ENCODE data around the gene TMEM273.

TMEM273 gene

DNA sequence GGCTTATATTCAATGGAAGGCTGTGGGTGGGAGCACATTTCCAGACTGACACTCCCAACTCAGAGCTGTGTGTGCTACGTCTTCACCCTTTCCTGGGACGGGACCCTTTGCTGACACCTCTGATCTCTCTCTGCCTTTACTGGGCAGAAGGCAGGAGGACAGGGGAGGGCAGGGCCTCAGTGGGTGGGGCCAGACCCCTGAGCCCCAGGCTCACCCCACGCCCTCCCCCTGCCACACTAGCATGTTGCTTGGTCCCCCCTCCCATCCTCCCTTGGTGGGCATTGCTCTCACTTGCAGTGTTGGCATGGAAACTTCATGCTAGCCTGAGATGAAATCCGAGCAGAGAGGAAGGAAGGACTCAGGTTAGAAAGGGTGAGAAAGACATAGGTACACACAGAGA, 18.4 kb downstream of the TMEM273 start:
- H3K4me2 ChIP-seq (ENCODE audit: low read length), result no peak overlapping the region
- H3K4me3 ChIP-seq (ENCODE audit: low read length), result no peak overlapping the region
- peaks cover 32% of the 10 kb centered on the region for H3K4me1 ChIP-seq (ENCODE audit: low read length)
- no peak overlapping the region for H3K27ac ChIP-seq (ENCODE audit: low read length)
- H3K9me3 ChIP-seq (ENCODE audit: insufficient read depth, low read length), result no peaks in the 10 kb centered on the region
- no peaks in the 10 kb centered on the region for H3K79me2 ChIP-seq (ENCODE audit: low read length)
- no peaks in the 10 kb centered on the region for H3K36me3 ChIP-seq (replicated peaks; ENCODE audit: low read depth, low read length)
- no peak for TF ChIP-seq EZH2phosphoT487 (IDR thresholded peaks at IDR 0.05; ENCODE audit: low read depth)
- TF ChIP-seq, protein P1, sequence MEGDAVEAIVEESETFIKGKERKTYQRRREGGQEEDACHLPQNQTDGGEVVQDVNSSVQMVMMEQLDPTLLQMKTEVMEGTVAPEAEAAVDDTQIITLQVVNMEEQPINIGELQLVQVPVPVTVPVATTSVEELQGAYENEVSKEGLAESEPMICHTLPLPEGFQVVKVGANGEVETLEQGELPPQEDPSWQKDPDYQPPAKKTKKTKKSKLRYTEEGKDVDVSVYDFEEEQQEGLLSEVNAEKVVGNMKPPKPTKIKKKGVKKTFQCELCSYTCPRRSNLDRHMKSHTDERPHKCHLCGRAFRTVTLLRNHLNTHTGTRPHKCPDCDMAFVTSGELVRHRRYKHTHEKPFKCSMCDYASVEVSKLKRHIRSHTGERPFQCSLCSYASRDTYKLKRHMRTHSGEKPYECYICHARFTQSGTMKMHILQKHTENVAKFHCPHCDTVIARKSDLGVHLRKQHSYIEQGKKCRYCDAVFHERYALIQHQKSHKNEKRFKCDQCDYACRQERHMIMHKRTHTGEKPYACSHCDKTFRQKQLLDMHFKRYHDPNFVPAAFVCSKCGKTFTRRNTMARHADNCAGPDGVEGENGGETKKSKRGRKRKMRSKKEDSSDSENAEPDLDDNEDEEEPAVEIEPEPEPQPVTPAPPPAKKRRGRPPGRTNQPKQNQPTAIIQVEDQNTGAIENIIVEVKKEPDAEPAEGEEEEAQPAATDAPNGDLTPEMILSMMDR (IDR thresholded peaks at IDR 0.05; ENCODE audit: low read depth, low read length), result no peak
- H3K9ac ChIP-seq (ENCODE audit: low read length), result no peak overlapping the region
- H2AFZ ChIP-seq (ENCODE audit: low read depth, low read length), result no peak overlapping the region
- H4K20me1 ChIP-seq (ENCODE audit: insufficient read depth, low read length), result no peaks in the 10 kb centered on the region
- no peaks in the 10 kb centered on the region for H3K27me3 ChIP-seq (ENCODE audit: low read depth, low read length)

DNA sequence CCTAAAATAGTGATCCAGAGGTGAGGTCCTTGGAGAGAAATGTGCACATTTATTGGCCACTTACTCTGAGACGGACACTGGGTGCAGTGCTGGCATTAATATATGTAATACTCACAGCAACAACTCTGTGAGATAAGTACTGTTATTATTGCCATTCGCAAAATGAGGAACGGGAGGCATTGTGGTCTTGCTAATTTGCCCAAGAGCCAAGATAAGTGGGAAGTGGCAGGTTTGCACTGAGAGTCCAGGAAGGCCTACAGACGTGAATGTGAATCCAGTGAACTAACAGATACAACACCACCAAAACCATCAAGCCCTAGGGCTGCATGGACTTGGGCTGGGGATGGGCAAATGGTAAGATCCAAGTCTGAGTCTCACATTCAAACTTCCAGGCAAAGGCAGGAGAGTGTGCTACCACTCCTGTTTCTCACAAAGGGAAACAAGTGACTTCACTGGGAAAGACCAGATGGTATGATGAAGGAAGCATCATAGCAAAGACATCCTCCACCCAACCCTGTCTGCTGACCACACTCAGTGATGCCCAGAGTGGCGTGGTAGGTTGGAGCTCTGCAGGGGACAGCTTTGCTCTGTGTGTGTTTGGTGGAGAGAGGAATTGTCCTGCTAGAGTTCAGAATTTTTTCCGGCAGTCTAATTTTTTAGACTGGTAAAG, 19.2 kb downstream of the TMEM273 start:
- Histone ChIP-seq H2AFZ (ENCODE audit: low read depth, low read length) (no peak overlapping the region), H3K79me2 (ENCODE audit: low read length) (no peaks in the 10 kb centered on the region), H3K9ac (ENCODE audit: low read length) (no peak overlapping the region), H3K4me1 (ENCODE audit: low read length) (peaks cover 29% of the 10 kb centered on the region), H3K4me2 (ENCODE audit: low read length) (no peak overlapping the region), H3K4me3 (ENCODE audit: low read length) (no peak overlapping the region), H3K36me3 (replicated peaks; ENCODE audit: low read depth, low read length) (no peaks in the 10 kb centered on the region), H3K27ac (ENCODE audit: low read length) (no peak overlapping the region), H4K20me1 (ENCODE audit: insufficient read depth, low read length) (no peaks in the 10 kb centered on the region), H3K27me3 (ENCODE audit: low read depth, low read length) (no peaks in the 10 kb centered on the region), H3K9me3 (ENCODE audit: insufficient read depth, low read length) (no peaks in the 10 kb centered on the region)
- no peak for TF ChIP-seq EZH2phosphoT487 (IDR thresholded peaks at IDR 0.05; ENCODE audit: low read depth)
- TF ChIP-seq, protein P1 (IDR thresholded peaks at IDR 0.05; ENCODE audit: low read depth, low read length), result no peak

DNA sequence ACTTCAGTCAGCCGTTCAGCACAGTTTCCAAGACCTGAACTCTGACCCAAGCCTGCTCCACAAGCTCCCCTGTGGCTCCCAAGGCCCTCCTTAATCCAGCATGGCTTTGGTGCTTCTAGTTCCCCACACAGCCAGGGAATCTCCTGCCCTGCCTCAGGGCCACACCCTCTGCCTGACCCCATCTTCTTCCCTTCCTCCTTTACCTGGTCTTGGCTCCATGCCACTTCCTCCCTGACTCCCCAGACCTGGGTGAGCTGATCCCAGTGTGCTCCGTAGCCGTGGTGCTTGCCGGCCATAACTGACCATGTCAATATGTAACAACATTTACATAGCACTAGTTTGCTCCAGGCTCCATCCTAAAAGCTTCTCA, 20.0 kb downstream of the TMEM273 start:
- H3K36me3 ChIP-seq (replicated peaks; ENCODE audit: low read depth, low read length), result no peaks in the 10 kb centered on the region
- H3K27ac ChIP-seq (ENCODE audit: low read length), result no peak overlapping the region
- TF ChIP-seq EZH2phosphoT487 (IDR thresholded peaks at IDR 0.05; ENCODE audit: low read depth), result no peak
- TF ChIP-seq, protein P1 (IDR thresholded peaks at IDR 0.05; ENCODE audit: low read depth, low read length), result no peak
- no peak overlapping the region for H3K4me3 ChIP-seq (ENCODE audit: low read length)
- H4K20me1 ChIP-seq (ENCODE audit: insufficient read depth, low read length), result no peaks in the 10 kb centered on the region
- H3K4me1 ChIP-seq (ENCODE audit: low read length), result peaks cover 23% of the 10 kb centered on the region
- no peaks in the 10 kb centered on the region for H3K9me3 ChIP-seq (ENCODE audit: insufficient read depth, low read length)
- H3K4me2 ChIP-seq (ENCODE audit: low read length), result no peak overlapping the region
- no peak overlapping the region for H2AFZ ChIP-seq (ENCODE audit: low read depth, low read length)
- no peak overlapping the region for H3K9ac ChIP-seq (ENCODE audit: low read length)
- no peaks in the 10 kb centered on the region for H3K27me3 ChIP-seq (ENCODE audit: low read depth, low read length)
- H3K79me2 ChIP-seq (ENCODE audit: low read length), result no peaks in the 10 kb centered on the region

DNA sequence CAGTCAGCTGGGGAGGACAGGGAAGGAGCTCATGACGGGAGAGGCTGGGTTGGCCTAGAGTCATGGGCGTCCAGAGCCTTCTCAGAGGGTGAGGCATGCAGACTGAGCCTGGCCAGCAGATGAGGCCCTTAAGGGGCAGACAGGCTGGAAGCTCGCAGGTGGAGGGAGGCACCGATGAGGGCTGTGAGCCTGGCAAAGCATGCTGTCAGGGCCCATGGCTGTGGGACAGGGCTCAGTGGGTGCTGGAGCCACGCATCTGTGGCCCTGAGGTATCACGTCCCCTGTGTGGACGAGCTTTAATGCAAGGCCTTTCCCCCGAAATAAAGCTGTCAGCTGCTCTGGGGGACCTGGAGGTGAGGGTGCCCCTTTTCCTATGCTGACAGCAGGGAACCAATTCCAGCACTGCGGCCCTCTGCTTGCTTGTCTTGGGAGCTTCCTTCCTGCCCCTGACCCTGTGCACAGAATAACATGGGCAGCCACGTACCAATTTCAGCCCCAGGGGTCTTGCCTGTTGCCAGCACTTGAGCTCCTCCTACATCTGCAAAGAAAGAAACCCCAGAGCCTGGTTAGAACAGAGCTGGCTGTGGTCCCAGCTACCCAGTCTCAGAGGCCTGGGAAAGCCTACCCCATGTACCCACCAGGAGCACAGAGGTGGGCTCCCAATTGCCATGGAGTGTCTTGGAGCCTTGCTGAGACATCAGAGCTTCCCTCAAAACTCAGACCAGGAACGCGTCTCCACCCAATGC, 20.6 kb downstream of the TMEM273 start:
- Histone ChIP-seq H3K4me2 (ENCODE audit: low read length) (no peak overlapping the region), H3K79me2 (ENCODE audit: low read length) (no peaks in the 10 kb centered on the region), H4K20me1 (ENCODE audit: insufficient read depth, low read length) (no peaks in the 10 kb centered on the region), H3K9me3 (ENCODE audit: insufficient read depth, low read length) (no peaks in the 10 kb centered on the region), H3K27me3 (ENCODE audit: low read depth, low read length) (no peaks in the 10 kb centered on the region), H3K27ac (ENCODE audit: low read length) (no peak overlapping the region), H2AFZ (ENCODE audit: low read depth, low read length) (no peak overlapping the region), H3K9ac (ENCODE audit: low read length) (no peak overlapping the region), H3K4me1 (ENCODE audit: low read length) (peaks cover 17% of the 10 kb centered on the region), H3K36me3 (replicated peaks; ENCODE audit: low read depth, low read length) (no peaks in the 10 kb centered on the region), H3K4me3 (ENCODE audit: low read length) (no peak overlapping the region)
- TF ChIP-seq, protein P1 (IDR thresholded peaks at IDR 0.05; ENCODE audit: low read depth, low read length), result no peak
- TF ChIP-seq EZH2phosphoT487 (IDR thresholded peaks at IDR 0.05; ENCODE audit: low read depth), result no peak
